ENCODE results near the gene CPA4.

CPA4 gene

GRCh38 chr7:130345725-130346124 is 52.8 kb downstream of the CPA4 start:
- DNase-seq (ENCODE audit: low read depth): no peak

DNA sequence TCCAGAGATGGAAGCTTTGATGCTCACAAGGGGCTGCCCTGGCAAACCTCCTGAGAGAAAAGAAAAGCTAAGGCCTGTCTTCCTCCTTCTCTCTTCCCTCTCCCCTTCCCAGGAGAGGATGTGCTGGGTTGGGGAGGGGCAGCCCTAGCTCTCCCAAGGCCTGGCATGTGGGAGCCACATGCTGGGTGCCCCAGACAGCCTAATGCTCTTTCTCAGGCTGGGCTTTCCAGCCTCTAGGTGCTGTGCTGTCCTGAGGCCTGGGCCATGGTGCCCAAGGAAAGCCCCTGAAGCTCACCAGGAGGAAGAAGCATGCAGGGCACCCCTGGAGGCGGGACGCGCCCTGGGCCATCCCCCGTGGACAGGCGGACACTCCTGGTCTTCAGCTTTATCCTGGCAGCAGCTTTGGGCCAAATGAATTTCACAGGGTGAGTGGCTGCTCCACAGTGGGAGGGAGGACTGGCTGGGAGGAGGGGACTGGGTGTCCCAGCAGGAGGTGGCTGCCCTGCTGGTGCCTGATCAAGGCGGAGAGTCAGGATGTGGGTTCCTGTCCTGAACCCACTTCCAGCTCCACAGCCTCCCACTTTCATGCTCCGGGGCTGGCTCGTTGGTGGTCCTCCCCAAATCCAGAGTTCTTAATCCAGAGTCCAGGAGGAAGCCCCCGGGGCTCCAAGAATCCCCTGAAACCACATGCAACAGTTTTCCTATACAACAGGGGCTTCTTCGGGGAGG is 53.4 kb downstream of the CPA4 start:
- no peak for DNase-seq (ENCODE audit: low read depth)

- no peak for DNase-seq (ENCODE audit: low read depth)
Measured at GRCh38 chr7:130346941-130347340, 54.0 kb downstream of the CPA4 start.

DNA sequence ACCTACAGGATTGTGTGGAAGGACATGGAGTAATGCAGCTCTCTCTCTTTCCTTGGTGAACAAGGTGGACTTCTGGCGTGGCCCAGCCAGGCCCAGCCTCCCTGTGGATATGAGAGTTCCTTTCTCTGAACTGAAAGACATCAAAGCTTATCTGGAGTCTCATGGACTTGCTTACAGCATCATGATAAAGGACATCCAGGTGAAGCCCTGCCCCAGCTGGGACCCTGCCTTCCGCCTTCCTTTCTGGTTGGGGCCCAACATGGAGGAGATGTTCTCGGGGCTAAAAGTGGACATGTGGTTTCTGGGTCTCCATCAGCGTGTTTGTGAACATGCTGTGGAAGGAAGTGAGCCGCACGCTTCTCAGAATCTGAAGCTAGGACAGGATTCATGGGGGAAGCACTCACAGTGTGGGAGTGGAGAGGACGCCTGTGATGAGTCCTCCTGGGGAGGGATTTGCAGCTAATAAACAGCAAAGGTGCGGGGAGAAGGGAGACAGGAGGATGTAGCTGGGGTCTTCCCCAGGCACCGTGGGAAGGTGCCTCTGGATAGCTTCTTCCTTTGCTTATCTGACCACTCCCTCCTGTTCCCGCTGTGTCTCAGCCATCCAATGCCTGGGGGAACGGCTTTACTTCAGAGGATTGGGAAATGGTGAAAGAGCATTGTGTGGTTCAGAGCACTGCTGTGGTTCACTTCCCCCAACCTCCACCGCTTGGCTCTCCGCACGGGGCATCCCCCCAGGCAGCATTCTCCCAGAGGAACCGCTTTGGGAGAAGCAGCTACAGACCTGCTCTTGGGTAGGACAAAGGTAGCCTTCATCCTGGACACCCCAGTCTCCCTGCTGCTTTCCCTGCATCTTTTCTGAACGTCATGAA is 57.2 kb downstream of the CPA4 start:
- no peak for DNase-seq (ENCODE audit: low read depth)

DNA sequence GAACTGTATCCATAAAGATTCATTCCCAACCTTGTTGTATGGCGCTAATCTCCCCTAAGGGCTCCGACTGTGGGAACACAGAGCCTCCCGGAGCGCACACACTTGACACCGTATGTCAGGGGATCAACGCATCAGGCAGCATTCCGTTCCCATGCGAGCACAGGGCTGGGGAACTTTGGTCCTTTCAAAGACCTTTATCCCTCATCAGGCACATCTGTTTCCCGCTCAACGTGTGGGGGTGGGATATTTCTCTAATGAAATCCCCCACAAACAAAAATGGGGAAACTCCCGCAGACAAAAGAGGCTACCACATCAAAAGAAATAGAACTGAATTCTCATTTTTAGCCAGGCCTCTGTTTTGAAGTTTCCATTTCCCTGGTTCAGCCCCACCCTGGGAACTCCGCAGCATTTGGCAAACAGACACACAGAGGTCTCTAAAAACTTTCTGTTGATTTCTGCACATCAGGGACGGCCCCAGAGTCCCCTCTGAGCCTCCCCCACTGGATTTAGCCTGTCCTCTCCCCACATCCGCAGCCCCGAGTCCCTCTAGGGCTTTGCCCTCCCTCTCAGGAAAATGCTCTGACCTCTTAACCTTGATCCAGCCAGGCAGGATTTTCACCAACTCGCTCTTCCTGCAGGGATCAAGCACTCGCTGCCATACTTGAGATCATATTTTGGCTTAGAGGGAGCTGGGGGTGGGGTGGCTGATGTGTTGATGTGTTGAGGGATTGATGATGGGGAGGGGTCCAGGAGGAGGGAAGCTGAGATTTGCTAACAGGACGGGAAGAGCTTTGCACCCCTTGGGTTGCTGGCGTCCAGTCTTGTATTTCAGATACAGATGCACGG is 58.2 kb downstream of the CPA4 start:
- no peak for DNase-seq (ENCODE audit: low read depth)

GRCh38 chr7:130351791-130352090 is 58.8 kb downstream of the CPA4 start:
- no peak for DNase-seq (ENCODE audit: low read depth)

GRCh38 chr7:130352194-130353074 is 59.5 kb downstream of the CPA4 start:
- no peak for DNase-seq (ENCODE audit: low read depth)

GRCh38 chr7:130353196-130353595 is 60.2 kb downstream of the CPA4 start:
- no peak for DNase-seq (ENCODE audit: low read depth)

GRCh38 chr7:130356121-130356875 is 63.3 kb downstream of the CPA4 start:
- DNase-seq (ENCODE audit: low read depth): no peak

DNA sequence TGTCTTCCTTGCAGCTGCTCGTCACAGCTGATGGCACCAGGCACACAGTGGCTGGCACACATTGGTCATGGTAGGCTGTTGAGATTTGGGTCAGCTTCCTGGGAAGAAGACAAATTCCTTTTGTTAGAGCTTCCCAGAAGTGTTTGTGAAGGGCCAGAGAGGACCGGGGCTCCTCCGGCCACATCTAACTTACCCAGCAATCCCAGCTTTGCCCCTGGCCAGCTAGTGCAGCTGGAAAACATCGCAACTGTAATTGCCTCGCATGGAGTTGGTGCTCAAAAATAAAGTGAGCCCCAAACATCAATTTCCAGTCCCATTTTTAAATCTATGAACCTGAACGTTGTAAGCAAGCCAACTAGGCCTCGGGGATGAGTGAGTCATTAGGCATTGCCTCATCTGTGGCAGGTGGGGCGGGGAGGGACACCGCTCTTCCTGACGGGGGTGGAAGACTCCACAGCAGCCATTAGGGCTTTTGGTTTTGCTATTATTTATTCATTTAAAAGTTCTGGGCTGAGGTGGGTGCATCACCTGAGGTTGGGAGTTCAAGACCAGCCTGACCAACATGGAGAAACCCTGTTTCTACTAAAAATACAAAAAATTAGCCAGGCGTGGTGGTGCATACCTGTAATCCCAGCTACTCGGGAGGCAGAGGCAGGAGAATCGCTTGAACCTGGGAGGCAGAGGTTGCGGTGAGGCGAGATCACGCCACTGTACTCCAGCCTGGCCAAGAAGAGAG is 64.1 kb downstream of the CPA4 start:
- no peak for DNase-seq (ENCODE audit: low read depth)

- no peak for DNase-seq (ENCODE audit: low read depth)
Measured at GRCh38 chr7:130358471-130358870, 65.5 kb downstream of the CPA4 start.

GRCh38 chr7:130359276-130359857 is 66.4 kb downstream of the CPA4 start:
- DNase-seq (ENCODE audit: low read depth): no peak

DNA sequence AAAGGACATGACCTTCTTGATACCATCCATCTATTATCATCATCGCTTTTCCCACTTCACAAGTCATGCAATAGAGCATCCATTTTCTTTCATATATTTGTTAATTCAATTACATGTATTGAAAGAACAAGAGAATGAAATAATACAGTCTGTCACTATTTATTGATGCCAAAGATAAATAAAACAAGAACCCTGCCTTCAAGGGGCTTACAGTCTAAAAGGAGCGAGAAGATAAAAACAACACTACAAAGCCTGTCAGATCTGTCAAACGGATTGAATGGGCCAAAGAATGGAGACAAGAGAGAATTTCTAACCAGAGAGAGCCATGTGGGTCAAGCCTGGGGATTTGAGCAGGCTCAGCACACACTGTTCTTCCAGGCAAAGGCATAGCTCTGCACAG is 67.6 kb downstream of the CPA4 start:
- no peak for DNase-seq (ENCODE audit: low read depth)

- DNase-seq (ENCODE audit: low read depth): no peak
Measured at GRCh38 chr7:130361681-130362080, 68.7 kb downstream of the CPA4 start.

DNA sequence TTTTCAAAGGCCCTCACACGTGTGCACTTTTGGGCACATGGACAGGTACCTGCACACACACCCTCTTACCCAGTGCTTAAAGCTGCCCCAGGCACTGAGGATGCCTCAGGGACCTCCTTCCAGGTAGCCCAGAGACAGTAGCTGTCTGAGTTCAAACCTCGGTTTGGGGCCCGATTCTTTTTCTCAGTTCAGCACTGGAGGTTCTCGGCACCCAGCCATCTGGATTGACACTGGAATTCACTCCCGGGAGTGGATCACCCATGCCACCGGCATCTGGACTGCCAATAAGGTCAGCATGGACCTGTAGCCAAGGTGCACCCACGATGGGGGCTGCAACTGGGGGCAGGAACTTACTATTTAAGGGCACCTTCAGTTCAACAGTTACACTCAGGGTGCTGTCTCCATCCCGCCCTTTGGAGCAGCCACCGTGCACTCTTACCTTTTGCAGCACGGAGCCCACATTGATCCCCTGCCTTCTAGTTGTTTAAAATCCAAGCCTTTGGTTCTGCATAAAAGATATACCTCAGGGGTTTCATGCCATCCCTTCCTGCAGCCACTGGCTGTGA is 69.4 kb downstream of the CPA4 start:
- DNase-seq (ENCODE audit: low read depth): no peak

DNA sequence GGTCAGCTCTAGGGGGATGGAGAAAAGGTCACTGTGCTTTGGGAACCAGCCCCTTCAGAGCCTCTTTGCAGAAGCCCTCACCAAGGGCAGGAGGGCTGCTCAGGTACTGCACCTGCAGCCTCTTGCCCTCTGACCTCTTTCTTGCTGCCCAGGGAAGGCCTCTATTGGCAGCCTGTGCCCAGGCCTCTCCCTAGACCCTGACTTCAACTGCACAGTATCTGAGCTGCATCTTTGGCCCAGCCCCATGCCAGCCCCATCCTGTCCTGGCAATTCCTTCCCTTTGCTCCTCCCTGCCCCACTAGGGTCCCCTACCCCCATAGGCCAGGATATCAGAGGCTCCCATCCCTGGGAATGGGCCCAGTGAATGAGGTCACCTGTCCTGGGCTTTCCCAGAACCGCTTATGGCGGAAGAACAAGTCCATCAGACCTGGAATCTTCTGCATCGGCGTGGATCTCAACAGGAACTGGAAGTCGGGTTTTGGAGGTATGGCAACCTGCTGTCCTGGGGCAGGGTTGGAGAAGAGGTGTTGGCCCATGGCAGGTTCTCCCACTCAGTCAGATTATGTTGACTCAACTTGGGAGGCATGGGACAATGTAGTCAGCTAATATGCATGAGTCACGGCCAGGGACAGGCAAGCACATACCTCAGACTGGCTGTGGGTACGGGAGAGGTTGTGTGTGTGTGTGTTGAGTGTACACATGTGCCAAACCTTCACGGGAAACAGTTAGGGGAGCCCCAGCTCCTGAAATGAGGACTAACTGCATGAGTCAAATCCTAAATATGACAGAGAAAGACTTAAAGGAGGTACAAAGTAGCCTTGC is 70.3 kb downstream of the CPA4 start:
- no peak for DNase-seq (ENCODE audit: low read depth)

GRCh38 chr7:130364451-130364850 is 71.5 kb downstream of the CPA4 start:
- no peak for DNase-seq (ENCODE audit: low read depth)

GRCh38 chr7:130365088-130365487 is 72.1 kb downstream of the CPA4 start:
- no peak for DNase-seq (ENCODE audit: low read depth)
